Rectal smooth muscle tissue (tissue), 1 donor: ENCODE measurements around the gene SCAP.
"Not testable (repeated sequence)": the region's sequence is repeated elsewhere in the genome, so short reads cannot be mapped to it uniquely, and the experiment has no call there.

Experiments
- H3K27ac ChIP-seq: one replicate; pipeline ENCODE4 v1.7.0; 2013; ENCODE audit warnings: low read depth, low read length, inconsistent platforms
- H3K27me3 ChIP-seq: one replicate; pipeline ENCODE4 v1.7.0; 2013; ENCODE audit warnings: low read length; ENCODE audit not compliant: control insufficient read depth, insufficient read depth
- H3K36me3 ChIP-seq: one replicate; pipeline ENCODE4 v1.7.0; 2013; ENCODE audit warnings: low read length; ENCODE audit not compliant: control insufficient read depth, insufficient read depth
- H3K4me1 ChIP-seq: one replicate; pipeline ENCODE4 v1.7.0; 2013; ENCODE audit warnings: low read length; ENCODE audit not compliant: control insufficient read depth, insufficient read depth
- H3K4me3 ChIP-seq: one replicate; pipeline ENCODE4 v1.7.0; 2013; ENCODE audit warnings: low read length
- H3K9ac ChIP-seq: one replicate; pipeline ENCODE4 v1.7.0; 2013; ENCODE audit warnings: low read length

The SCAP gene

DNA sequence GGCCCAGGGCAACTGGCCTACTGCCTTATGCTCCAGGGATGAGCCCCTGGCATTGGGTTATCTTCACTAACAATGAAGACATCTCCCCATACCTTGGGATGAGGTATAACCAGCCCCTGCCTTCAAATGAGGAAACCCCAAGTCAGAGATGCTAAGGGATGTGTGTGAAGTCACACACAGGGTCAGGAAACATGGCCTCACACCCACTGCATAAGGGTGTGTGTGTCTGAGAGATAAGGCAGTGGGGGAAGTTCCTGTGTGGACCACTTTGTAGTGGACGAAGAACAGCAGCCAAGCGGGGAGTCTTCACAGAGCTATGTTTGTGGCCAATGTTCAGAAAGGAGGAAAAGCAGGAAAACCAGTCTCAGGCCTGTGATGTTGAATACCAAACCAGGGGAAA, 27.3 kb upstream of the SCAP start:
- H3K4me3 ChIP-seq = no peak overlapping the region
- no peak overlapping the region for H3K9ac ChIP-seq
- H3K36me3 ChIP-seq = peaks cover 26% of the 10 kb centered on the region
- H3K27ac ChIP-seq = no peak overlapping the region
- H3K27me3 ChIP-seq = no peaks in the 10 kb centered on the region
- no peaks in the 10 kb centered on the region for H3K4me1 ChIP-seq

DNA sequence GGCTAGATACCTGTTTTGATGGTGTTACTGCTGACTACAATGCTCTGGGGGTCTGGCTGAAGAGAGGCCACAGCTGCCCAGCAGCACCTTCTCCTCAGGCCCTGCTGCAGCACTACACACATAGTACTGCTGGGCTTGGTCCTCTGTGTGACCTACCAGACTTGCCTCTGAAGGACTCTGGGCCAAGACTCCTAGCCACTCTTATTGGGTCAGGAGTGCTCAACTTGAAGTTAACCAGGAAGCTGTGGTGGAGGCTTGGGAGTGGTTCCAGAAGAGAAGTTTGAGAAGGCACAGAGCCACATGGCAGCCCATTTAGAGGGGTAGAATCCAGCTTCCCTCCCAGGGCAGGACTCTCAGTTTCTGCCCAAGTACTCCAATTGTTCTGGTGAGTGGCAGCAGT, 21.2 kb upstream of the SCAP start:
- Histone ChIP-seq H3K4me3 (no peak overlapping the region), H3K36me3 (peaks cover 19% of the 10 kb centered on the region), H3K27ac (no peak overlapping the region), H3K4me1 (no peaks in the 10 kb centered on the region), H3K9ac (no peak overlapping the region), H3K27me3 (no peaks in the 10 kb centered on the region)

DNA sequence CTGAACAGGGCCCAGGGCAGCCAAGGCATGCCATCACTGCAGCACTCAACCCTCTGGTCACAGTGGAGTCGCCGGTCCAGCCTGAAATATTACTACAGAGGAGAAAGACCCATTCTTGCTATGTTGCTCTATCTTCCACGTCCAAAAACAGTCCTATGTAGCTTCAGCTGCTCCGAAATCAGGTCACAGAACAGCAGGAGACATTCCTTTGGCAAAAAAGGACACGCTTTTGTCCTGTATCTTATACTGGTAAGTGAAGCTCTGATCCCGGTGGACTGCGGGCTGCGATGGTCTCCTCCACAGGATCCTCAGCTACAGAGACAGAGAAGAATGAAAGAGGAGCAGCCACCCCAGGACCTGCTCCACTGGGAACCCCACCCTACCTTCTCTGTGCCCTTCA, 20.1 kb upstream of the SCAP start:
- peaks cover 18% of the 10 kb centered on the region for H3K36me3 ChIP-seq
- no peak overlapping the region for H3K4me3 ChIP-seq

DNA sequence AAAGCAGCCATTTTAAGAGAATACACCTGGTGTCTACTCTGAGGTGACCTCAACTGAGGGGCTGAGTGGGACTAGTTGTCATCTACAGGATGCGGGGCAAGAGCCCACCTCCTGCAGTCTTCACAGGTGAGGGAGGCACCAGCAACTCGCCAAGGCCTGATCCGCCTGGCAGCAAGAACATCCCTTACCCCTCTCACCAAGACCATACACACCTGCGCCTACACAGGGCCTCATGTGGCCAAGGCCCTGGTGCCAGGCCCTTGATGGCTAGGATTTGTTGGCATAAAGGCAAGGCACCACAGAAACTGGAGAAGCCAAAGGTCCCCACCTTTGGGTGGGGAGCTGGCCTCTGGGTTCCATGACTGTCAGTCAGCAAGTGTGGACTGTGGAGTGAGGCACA, 19.4 kb upstream of the SCAP start:
- Histone ChIP-seq H3K4me1 (no peaks in the 10 kb centered on the region), H3K27me3 (no peaks in the 10 kb centered on the region), H3K9ac (no peak overlapping the region), H3K4me3 (no peak overlapping the region), H3K27ac (no peak overlapping the region), H3K36me3 (peaks cover 12% of the 10 kb centered on the region)

More for the DNA sequence above, 20.1 kb upstream of the SCAP start:
- Histone ChIP-seq H3K27me3 (no peaks in the 10 kb centered on the region), H3K27ac (no peak overlapping the region), H3K4me1 (no peaks in the 10 kb centered on the region), H3K9ac (no peak overlapping the region)

DNA sequence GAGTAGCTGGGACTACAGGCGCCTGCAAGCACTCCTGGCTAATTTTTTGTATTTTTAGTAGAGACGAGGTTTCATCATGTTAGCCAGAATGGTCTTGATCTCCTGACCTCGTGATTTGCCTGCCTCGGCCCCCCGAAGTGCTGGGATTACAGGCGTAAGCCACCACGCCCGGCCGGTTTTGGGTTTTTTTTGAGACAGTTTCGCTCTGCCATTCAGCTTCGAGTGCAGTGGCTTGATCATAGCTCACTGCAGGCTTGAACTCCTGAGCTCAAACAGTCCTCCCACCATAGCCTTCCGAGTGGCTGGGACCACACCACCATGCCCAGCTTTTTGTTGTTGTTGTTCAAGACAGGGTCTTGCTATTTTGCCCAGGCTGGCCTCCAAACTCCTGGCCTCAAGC, 16.0 kb upstream of the SCAP start:
- Histone ChIP-seq H3K27me3 (no peaks in the 10 kb centered on the region), H3K36me3 (peaks cover 4% of the 10 kb centered on the region), H3K4me1 (no peaks in the 10 kb centered on the region), H3K4me3 (no peak overlapping the region), H3K27ac (no peak overlapping the region), H3K9ac (no peak overlapping the region)

DNA sequence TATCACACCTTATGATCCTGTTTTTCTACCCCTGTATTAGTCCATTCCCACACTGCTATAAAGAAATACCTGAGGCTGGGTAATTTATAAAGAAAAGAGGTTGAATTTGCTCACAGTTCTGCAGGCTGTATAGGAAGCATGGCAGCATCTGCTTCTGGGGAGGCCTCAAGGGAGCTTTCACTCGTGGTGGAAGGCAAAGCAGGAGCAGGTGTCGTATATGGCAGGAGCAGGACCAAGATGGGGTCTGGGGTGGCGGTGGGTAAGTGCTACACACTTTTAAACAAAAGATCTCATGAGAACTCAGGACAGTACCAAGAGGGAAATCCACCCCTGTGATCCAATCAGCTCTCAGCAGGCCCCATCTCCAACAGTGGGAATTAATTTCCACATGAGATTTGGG, 15.4 kb upstream of the SCAP start:
- H3K27me3 ChIP-seq = no peaks in the 10 kb centered on the region
- peaks cover 3% of the 10 kb centered on the region for H3K36me3 ChIP-seq
- no peak overlapping the region for H3K27ac ChIP-seq
- H3K4me3 ChIP-seq = no peak overlapping the region
- no peaks in the 10 kb centered on the region for H3K4me1 ChIP-seq
- H3K9ac ChIP-seq = no peak overlapping the region

DNA sequence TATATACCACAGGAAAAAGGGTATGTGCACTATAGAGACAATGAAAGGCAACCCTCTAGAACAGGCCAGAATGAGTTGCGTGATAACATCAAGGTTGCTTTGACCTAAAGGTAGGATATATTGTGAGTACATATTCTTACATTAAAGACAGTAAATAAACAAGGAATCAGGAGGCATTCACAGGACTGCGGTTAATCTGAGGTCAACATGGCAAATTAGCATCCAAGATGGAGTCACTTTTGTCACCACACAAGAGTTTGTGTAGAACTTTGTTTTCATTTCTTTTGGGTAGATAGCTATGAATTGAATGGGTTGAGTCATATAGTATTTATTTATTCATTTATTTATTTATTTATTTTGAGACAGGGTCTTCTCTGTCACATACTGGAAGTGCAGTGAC, 11.5 kb upstream of the SCAP start:
- no peaks in the 10 kb centered on the region for H3K27me3 ChIP-seq
- no peak overlapping the region for H3K27ac ChIP-seq
- H3K4me1 ChIP-seq = no peaks in the 10 kb centered on the region
- no peak overlapping the region for H3K4me3 ChIP-seq
- no peak overlapping the region for H3K9ac ChIP-seq
- no peaks in the 10 kb centered on the region for H3K36me3 ChIP-seq

DNA sequence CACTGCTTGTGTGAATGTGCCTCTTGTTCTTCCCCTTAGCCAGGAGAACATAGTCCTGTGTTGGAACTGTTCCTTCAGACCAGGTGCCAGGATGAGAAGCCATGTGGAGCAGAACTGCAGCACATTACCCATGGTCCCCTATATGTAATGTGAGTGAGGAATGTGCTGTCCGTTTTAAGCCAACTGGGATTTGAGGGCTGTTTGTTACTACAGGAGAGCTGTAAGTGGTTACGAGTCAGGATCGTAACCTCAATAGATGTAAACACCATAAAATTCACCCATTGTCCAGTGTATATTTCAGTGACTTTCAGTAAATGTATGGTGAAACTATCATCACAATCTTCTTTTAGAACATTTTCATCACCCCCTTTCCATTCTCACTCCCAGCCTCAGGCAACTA, 10.1 kb upstream of the SCAP start:
- H3K27me3 ChIP-seq = no peaks in the 10 kb centered on the region
- H3K36me3 ChIP-seq = no peaks in the 10 kb centered on the region
- no peaks in the 10 kb centered on the region for H3K4me1 ChIP-seq
- no peak overlapping the region for H3K27ac ChIP-seq
- no peak overlapping the region for H3K9ac ChIP-seq
- H3K4me3 ChIP-seq = no peak overlapping the region

DNA sequence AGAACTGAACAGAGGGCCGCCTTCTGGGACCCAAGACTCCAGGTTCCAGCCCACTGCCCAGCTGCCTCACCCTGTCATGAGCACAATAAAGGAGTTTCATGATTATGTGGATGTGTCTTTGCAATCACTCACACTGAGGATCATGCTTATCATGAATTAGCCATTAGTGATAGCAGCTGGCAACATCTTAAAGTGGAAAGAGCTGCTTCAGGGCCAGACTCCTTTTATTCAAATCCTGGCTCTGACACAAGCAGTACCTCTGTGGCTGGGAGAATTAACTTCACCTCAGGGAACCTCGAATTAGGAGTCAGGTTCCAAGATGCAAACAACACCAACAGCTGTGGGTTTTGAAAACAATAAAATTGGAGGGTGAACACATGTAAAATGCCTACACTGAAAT, 6.6 kb upstream of the SCAP start:
- Histone ChIP-seq H3K36me3 (no peaks in the 10 kb centered on the region), H3K9ac (no peak overlapping the region), H3K27ac (no peak overlapping the region), H3K4me3 (no peak overlapping the region), H3K27me3 (no peaks in the 10 kb centered on the region), H3K4me1 (no peaks in the 10 kb centered on the region)

DNA sequence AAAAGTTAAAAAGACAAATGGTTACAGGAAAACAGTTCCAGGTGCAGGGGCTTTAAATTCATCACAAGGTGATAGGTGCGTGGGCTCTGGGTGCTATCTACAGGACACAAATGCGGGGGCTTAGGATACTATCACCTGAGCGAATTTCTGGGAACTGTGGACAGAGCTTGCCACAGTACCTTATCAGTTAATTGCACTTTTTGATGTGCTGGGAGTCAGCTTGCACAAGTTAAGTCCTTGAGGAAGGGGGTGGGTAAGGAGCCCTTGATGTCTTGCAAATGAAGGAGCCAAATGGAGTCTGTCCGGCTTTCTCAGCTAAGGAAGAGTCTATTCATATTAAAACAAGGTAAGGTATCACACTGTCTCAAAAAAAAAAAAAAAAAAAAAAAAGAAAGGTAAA, 6.0 kb upstream of the SCAP start:
- H3K9ac ChIP-seq, H3K27ac ChIP-seq, H3K4me3 ChIP-seq, H3K27me3 ChIP-seq, H3K4me1 ChIP-seq, H3K36me3 ChIP-seq: not testable (repeated sequence)

DNA sequence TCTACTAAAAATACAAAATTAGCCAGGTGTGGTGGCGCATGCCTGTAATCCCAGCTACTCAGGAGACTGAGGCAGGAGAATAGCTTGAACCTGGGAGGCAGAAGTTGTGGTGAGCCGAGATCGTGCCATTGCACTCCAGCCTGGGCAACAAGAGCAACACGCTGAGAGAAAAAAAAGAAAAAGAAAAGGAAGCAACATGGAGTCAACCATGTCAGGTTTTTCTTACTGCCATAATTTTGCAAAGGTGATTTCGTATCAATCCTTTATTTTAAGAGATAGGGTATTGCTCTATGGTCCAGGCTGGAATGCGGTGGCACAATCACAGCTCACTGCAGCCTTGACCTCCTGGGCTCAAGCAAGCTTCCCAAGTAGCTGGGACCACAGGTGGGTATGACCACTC, 4.5 kb upstream of the SCAP start:
- H3K36me3 ChIP-seq, H3K4me1 ChIP-seq, H3K27ac ChIP-seq, H3K9ac ChIP-seq, H3K4me3 ChIP-seq, H3K27me3 ChIP-seq: not testable (repeated sequence)

DNA sequence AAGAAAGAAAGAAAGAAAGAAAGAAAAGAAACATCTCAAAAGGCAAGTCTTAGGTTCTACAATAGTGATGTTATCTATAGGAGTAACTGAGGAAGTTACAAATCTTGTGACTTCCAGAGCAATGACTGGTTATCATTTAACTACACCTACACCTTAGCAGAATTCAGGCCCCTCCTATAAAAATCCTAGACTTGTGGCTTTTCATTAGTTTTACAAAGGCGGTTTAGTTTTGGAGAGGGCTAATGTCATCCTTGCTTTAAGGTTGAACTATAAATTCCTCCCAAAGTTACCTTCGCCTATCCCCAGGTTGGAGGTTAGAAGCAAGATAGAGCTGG, 4.1 kb upstream of the SCAP start:
- no peaks in the 10 kb centered on the region for H3K36me3 ChIP-seq
- no peak overlapping the region for H3K27ac ChIP-seq
- H3K4me1 ChIP-seq = peaks cover 7% of the 10 kb centered on the region
- H3K27me3 ChIP-seq = no peaks in the 10 kb centered on the region
- no peak overlapping the region for H3K9ac ChIP-seq
- H3K4me3 ChIP-seq = no peak overlapping the region

DNA sequence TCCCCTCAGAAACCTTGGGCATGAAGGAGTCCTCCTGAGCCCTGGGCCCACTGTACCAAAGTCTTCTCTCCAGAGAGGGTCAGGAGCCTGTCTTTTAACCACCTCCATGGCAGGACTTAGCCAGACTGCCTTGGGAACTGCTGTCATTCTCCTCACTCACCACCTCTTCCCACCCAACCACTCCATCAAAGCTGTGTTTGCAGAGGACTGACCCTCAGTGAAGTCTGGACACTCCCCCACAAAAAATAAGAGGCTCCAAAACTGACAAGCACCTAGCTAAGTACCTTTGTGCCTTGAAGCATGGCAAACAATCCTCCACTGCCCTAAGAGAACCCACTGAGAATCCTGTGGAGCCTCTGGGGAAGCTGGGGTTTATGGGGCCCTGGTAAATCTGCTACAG, 2.3 kb upstream of the SCAP start:
- H3K27me3 ChIP-seq = no peaks in the 10 kb centered on the region
- no peak overlapping the region for H3K4me3 ChIP-seq
- no peak overlapping the region for H3K27ac ChIP-seq
- H3K9ac ChIP-seq = no peak overlapping the region
- no peaks in the 10 kb centered on the region for H3K36me3 ChIP-seq
- peaks cover 10% of the 10 kb centered on the region for H3K4me1 ChIP-seq
